HCT116 (cell line): ENCODE results near the gene EPC1. TPM values are rescaled to one million over a fixed set of nuclear protein-coding genes. Genes with fewer than 3 reads are reported as not detected.

Source experiments
- ATAC-seq: fragments of 200-7000 bp; cut with Tn5 transposase; 2 replicates; pipeline ENCODE4 v1.9.1; 2020; ENCODE audit warnings: mild to moderate bottlenecking, moderate library complexity
- BruUV-seq: library from RNA; stranded (reverse); fragments of 400-500 nt; replicated peaks from 2 replicates; lab custom pipeline; 2021; lab: Mats Ljungman, UMichigan
- CTCF ChIA-PET: fragments of 300-600 bp; sonication (Branson Sonifier 250); formaldehyde crosslinking; loops from one replicate; lab custom pipeline; 2021; ENCODE audit warnings: antibody characterized with exemption; lab: Charles Lee
- POLR2A ChIA-PET: fragments of 300-600, 350-600 bp; sonication (Branson Sonifier 250); formaldehyde crosslinking; loops from one replicate; lab custom pipeline; 2021; ENCODE audit warnings: antibody characterized with exemption; lab: Charles Lee
- RAD21 ChIA-PET, 2 experiments: fragments of 300-600 bp; sonication (Branson Sonifier 250); formaldehyde crosslinking; loops; one replicate each; lab custom pipeline; 2023; ENCODE audit warnings: low total read pairs in 2 of 2; ENCODE audit not compliant: uncharacterized antibody in 2 of 2, unreplicated experiment in 2 of 2, low non-redundant PET in 1 of 2; lab: Charles Lee
- DNase-seq: peaks from one replicate; pipeline ENCODE4 v3.0.0-alpha.2; 2010; ENCODE audit warnings: low read depth, low spot score
- H2AFZ ChIP-seq: fragments of 200-600 bp; shearing (Covaris generic), sonication (generic); 2 replicates; pipeline ENCODE4 v1.6.1; 2017; ENCODE audit warnings: low read depth, mixed run types, mixed read lengths, antibody characterized with exemption, low read length; ENCODE audit not compliant: poor library complexity, severe bottlenecking
- H3K27ac ChIP-seq: 2 replicates; pipeline ENCODE4 v1.5.1; 2012; ENCODE audit warnings: low read depth, low read length
- H3K27me3 ChIP-seq: fragments of 200-600 bp; sonication (generic); 2 replicates; pipeline ENCODE4 v1.6.1; 2016; ENCODE audit warnings: mixed run types, low read length, mixed read lengths; ENCODE audit not compliant: insufficient read depth
- H3K36me3 ChIP-seq, 2 experiments: fragments of 200-500 bp in 1 of 2; fragments of 200-600 bp in 1 of 2; sonication (Bioruptor generic) in 1 of 2; sonication (generic) in 1 of 2; 2 replicates each; pipeline versions ENCODE4 v1.5.1 to v1.6.1; 2014 to 2016; ENCODE audit warnings: low read length in 2 of 2, inconsistent platforms in 1 of 2, mixed read lengths in 1 of 2, mixed run types in 1 of 2; ENCODE audit not compliant: insufficient read depth in 2 of 2, control insufficient read depth in 1 of 2
- H3K4me1 ChIP-seq, 2 experiments: fragments of 200-600 bp in 1 of 2; sonication (generic) in 1 of 2; 2 replicates each; pipeline versions ENCODE4 v1.5.1 to v1.6.1; 2012 to 2017; ENCODE audit warnings: low read length in 2 of 2, inconsistent platforms in 1 of 2, mild to moderate bottlenecking in 1 of 2, mixed read lengths in 1 of 2, mixed run types in 1 of 2, moderate library complexity in 1 of 2; ENCODE audit not compliant: insufficient read depth in 2 of 2, control insufficient read depth in 1 of 2
- H3K4me2 ChIP-seq: fragments of 200-600 bp; sonication (generic); 2 replicates; pipeline ENCODE4 v1.6.1; 2017; ENCODE audit warnings: mixed run types, low read length, mixed read lengths
- H3K4me3 ChIP-seq, 2 experiments: fragments of 200-600 bp in 1 of 2; sonication (generic) in 1 of 2; replicated peaks in 1 of 2; 2 replicates each; pipeline ENCODE4 v1.5.1; 2011 to 2016; ENCODE audit warnings: low read length in 2 of 2, control low read depth in 1 of 2, low read depth in 1 of 2, mild to moderate bottlenecking in 1 of 2, mixed read lengths in 1 of 2, mixed run types in 1 of 2
- H3K79me2 ChIP-seq: fragments of 200-600 bp; sonication (generic); 2 replicates; pipeline ENCODE4 v1.6.1; 2017; ENCODE audit warnings: mild to moderate bottlenecking, mixed run types, low read length, moderate library complexity, mixed read lengths; ENCODE audit not compliant: insufficient read depth
- H3K9ac ChIP-seq: fragments of 200-600 bp; sonication (generic); 2 replicates; pipeline ENCODE4 v1.6.1; 2016; ENCODE audit warnings: low read length, mixed read lengths
- H3K9me2 ChIP-seq: fragments of 200-600 bp; sonication (generic), shearing (Covaris generic); 2 replicates; pipeline ENCODE4 v1.6.1; 2017; ENCODE audit warnings: mixed run types, mild to moderate bottlenecking, moderate library complexity; ENCODE audit not compliant: insufficient read depth
- H3K9me3 ChIP-seq, 2 experiments: fragments of 200-500 bp in 1 of 2; fragments of 200-600 bp in 1 of 2; sonication (Bioruptor generic) in 1 of 2; sonication (generic) in 1 of 2; 2 replicates each; pipeline ENCODE4 v1.6.1; 2014 to 2017; ENCODE audit warnings: low read length in 2 of 2, mixed read lengths in 2 of 2, inconsistent platforms in 1 of 2, low read depth in 1 of 2, mild to moderate bottlenecking in 1 of 2, mixed run types in 1 of 2, moderate library complexity in 1 of 2; ENCODE audit not compliant: control insufficient read depth in 1 of 2, insufficient read depth in 1 of 2
- H4K20me1 ChIP-seq: fragments of 200-600 bp; sonication (generic), shearing (Covaris generic); 2 replicates; pipeline ENCODE4 v1.6.1; 2017; ENCODE audit warnings: mixed run types, mild to moderate bottlenecking, moderate library complexity; ENCODE audit not compliant: insufficient read depth
- ATF3 ChIP-seq: IDR thresholded peaks from 2 replicates; pipeline ENCODE4 v1.6.1; 2012
- CBX3 ChIP-seq: IDR thresholded peaks from 2 replicates; pipeline ENCODE4 v1.6.1; 2012; ENCODE audit warnings: low read depth
- CTCF ChIP-seq, 3 experiments: fragments of 200-600 bp in 1 of 3; sonication (generic) in 1 of 3; IDR thresholded peaks in 2 of 3; conservative IDR thresholded peaks in 1 of 3; 2 replicates each; pipeline ENCODE4 v1.5.1; 2012 to 2017; ENCODE audit warnings: low read depth in 2 of 3, low read length in 2 of 3, antibody characterized with exemption in 1 of 3, borderline replicate concordance in 1 of 3, control low read depth in 1 of 3, mild to moderate bottlenecking in 1 of 3, mixed read lengths in 1 of 3, mixed run types in 1 of 3, moderate library complexity in 1 of 3; ENCODE audit not compliant: insufficient read depth in 1 of 3
- EGR1 ChIP-seq: IDR thresholded peaks from 2 replicates; pipeline ENCODE4 v1.6.1; 2012; ENCODE audit warnings: low read depth
- EZH2 ChIP-seq: fragments of 200-600 bp; sonication (generic); IDR thresholded peaks from 2 replicates; pipeline ENCODE4 v1.6.1; 2017; ENCODE audit warnings: antibody characterized with exemption, mixed run types
- EZH2phosphoT487 ChIP-seq: fragments of 200-600 bp; IDR thresholded peaks from 2 replicates; pipeline ENCODE4 v1.6.1; 2018; ENCODE audit warnings: antibody characterized with exemption, borderline replicate concordance
- FOSL1 ChIP-seq: IDR thresholded peaks from 2 replicates; pipeline ENCODE4 v1.6.1; 2012; ENCODE audit warnings: low read depth
- JUND ChIP-seq: IDR thresholded peaks from 2 replicates; pipeline ENCODE4 v1.6.1; 2012
- POLR2A ChIP-seq: IDR thresholded peaks from 2 replicates; pipeline ENCODE4 v1.7.0; 2011; ENCODE audit warnings: borderline replicate concordance; ENCODE audit not compliant: insufficient read depth, insufficient read length; ENCODE audit errors: extremely low read depth
- POLR2AphosphoS5 ChIP-seq: IDR thresholded peaks from 2 replicates; pipeline ENCODE4 v1.6.1; 2011; ENCODE audit warnings: mild to moderate bottlenecking, low read depth, low read length, moderate library complexity
- SIN3A ChIP-seq: IDR thresholded peaks from 2 replicates; pipeline ENCODE4 v1.6.1; 2012; ENCODE audit warnings: low read depth
- SP1 ChIP-seq: IDR thresholded peaks from 2 replicates; pipeline ENCODE4 v1.6.1; 2012; ENCODE audit warnings: low read depth
- SRF ChIP-seq: IDR thresholded peaks from 2 replicates; pipeline ENCODE4 v1.6.1; 2012; ENCODE audit warnings: low read depth
- ZBTB33 ChIP-seq: IDR thresholded peaks from 2 replicates; pipeline ENCODE4 v1.6.1; 2011; ENCODE audit warnings: mild to moderate bottlenecking, low read length, moderate library complexity; ENCODE audit not compliant: insufficient replicate concordance; ENCODE audit errors: extremely low read depth
- ZFX ChIP-seq: fragments of 450-650 bp; IDR thresholded peaks from 2 replicates; pipeline ENCODE4 v1.6.1; 2017
- ZNF274 ChIP-seq: fragments of 200-500 bp; sonication (Bioruptor generic); IDR thresholded peaks from 2 replicates; pipeline ENCODE4 v1.6.1; 2014; ENCODE audit warnings: mild to moderate bottlenecking, low read depth, low read length, inconsistent platforms
- intact Hi-C: fragments of 100-400 bp; cut with micrococcal nuclease; formaldehyde crosslinking; loops from 2 replicates; pipeline ENCODE4 v1.10.0; 2022
- total RNA-seq: library from RNA; stranded (reverse); gene quantifications from one replicate; pipeline ENCODE4 v1.2.1, GENCODE V29; 2021; ENCODE audit not compliant: unreplicated experiment

EPC1 gene
- total RNA-seq, 1 experiment from 2014 or later: 20.1 TPM

- intact Hi-C loops: no loop called here
- POLR2A ChIA-PET: no interaction called here
- H3K27ac ChIP-seq: no peak overlapping the region
- TF ChIP-seq JUND (no peak), SP1 (no peak), POLR2A (no peak), SRF (no peak), CBX3 (no peak), SIN3A (no peak), FOSL1 (no peak), ZFX (no peak), EZH2 (no peak), POLR2AphosphoS5 (no peak), EZH2phosphoT487 (no peak), ATF3 (no peak), EGR1 (no peak), CTCF (IDR thresholded peaks at IDR 0.05 in 2 of 3, conservative IDR thresholded peaks at IDR 0.05 in 1 of 3; ENCODE audit: borderline replicate concordance in 1 of 3, insufficient read depth in 1 of 3, low read depth in 2 of 3, low read length in 2 of 3) (no peak), ZBTB33 (no peak), ZNF274 (no peak)
- no peak for DNase-seq
- no peaks in the 10 kb centered on the region for H3K27me3 ChIP-seq
- H3K4me3 ChIP-seq: no peak overlapping the region
- BruUV-seq: no TSS peak
- H2AFZ ChIP-seq: no peak overlapping the region
- no peak overlapping the region for H3K9ac ChIP-seq
- CTCF ChIA-PET: no interaction called here
- no peaks in the 10 kb centered on the region for H3K9me2 ChIP-seq
- H4K20me1 ChIP-seq: no peaks in the 10 kb centered on the region
- no peak overlapping the region for H3K4me2 ChIP-seq
- RAD21 ChIA-PET: no interaction called here
- ATAC-seq: no peak
- H3K36me3 ChIP-seq: peaks cover 7 to 14% of the 10 kb centered on the region in 2 experiments; a peak in 1 of 4 replicates
- no peaks in the 10 kb centered on the region for H3K9me3 ChIP-seq
- peaks cover 0 to 4% of the 10 kb centered on the region in 2 experiments; a peak in 1 of 4 replicates for H3K4me1 ChIP-seq
- H3K79me2 ChIP-seq: no peaks in the 10 kb centered on the region
Observed at GRCh38 chr10:32265756-32266155, 81.2 kb downstream of the EPC1 start.
